Measurements from ENCODE around the gene SOHLH1.

The SOHLH1 gene

GRCh38 chr9:135717410-135717809 is 18.1 kb upstream of the SOHLH1 start:
- Mint-ChIP-seq H3K27me3 (peaks cover 17% of the 10 kb centered on the region), H3K4me1 (ENCODE audit: low read depth) (peaks cover 3% of the 10 kb centered on the region), H3K9me3 (ENCODE audit: low read depth) (no peaks in the 10 kb centered on the region), H3K36me3 (no peaks in the 10 kb centered on the region), H3K27ac (no peak overlapping the region), H3K4me3 (no peak overlapping the region)

- Mint-ChIP-seq H3K4me1 (ENCODE audit: low read depth) (peaks cover 3% of the 10 kb centered on the region), H3K27me3 (peaks cover 19% of the 10 kb centered on the region), H3K27ac (no peak overlapping the region), H3K4me3 (no peak overlapping the region), H3K36me3 (no peaks in the 10 kb centered on the region), H3K9me3 (ENCODE audit: low read depth) (no peaks in the 10 kb centered on the region)
Measured at GRCh38 chr9:135716045-135716444, 16.8 kb upstream of the SOHLH1 start.

DNA sequence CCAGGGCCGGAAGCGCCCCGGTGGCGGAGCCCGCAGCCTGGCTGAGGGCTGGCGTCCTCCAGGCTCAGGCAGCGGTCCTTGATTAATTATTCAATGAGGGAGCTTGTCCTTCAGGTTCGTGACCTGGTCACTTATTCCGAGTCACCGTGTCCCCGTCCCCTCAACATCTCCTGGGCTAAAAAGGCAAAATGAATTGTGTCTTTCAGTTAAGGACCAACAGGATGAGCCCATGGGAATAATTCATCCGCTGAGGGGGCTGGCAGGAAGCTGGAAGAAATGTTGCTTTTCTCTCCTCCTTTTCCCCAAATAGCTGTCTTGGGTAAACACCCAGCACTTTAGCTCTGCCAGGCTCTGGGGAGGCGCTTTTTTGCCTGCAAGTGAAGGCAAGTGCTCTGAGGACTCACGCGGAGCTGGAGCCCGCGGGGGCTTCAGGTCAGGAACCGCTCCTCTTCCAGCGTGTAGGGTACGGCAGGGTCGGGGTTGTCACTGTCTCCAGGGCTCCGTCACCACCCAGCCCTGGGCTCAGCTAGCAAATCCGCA is 15.8 kb upstream of the SOHLH1 start:
- Mint-ChIP-seq H3K4me1 (ENCODE audit: low read depth) (peaks cover 3% of the 10 kb centered on the region), H3K9me3 (ENCODE audit: low read depth) (no peaks in the 10 kb centered on the region), H3K36me3 (no peaks in the 10 kb centered on the region), H3K27me3 (peaks cover 19% of the 10 kb centered on the region), H3K4me3 (no peak overlapping the region), H3K27ac (no peak overlapping the region)

GRCh38 chr9:135714242-135715055 is 15.2 kb upstream of the SOHLH1 start:
- H3K36me3 Mint-ChIP-seq: no peaks in the 10 kb centered on the region
- H3K4me3 Mint-ChIP-seq: no peak overlapping the region
- peaks cover 3% of the 10 kb centered on the region for H3K4me1 Mint-ChIP-seq (ENCODE audit: low read depth)
- no peak overlapping the region for H3K27ac Mint-ChIP-seq
- no peaks in the 10 kb centered on the region for H3K9me3 Mint-ChIP-seq (ENCODE audit: low read depth)
- peaks cover 19% of the 10 kb centered on the region for H3K27me3 Mint-ChIP-seq

DNA sequence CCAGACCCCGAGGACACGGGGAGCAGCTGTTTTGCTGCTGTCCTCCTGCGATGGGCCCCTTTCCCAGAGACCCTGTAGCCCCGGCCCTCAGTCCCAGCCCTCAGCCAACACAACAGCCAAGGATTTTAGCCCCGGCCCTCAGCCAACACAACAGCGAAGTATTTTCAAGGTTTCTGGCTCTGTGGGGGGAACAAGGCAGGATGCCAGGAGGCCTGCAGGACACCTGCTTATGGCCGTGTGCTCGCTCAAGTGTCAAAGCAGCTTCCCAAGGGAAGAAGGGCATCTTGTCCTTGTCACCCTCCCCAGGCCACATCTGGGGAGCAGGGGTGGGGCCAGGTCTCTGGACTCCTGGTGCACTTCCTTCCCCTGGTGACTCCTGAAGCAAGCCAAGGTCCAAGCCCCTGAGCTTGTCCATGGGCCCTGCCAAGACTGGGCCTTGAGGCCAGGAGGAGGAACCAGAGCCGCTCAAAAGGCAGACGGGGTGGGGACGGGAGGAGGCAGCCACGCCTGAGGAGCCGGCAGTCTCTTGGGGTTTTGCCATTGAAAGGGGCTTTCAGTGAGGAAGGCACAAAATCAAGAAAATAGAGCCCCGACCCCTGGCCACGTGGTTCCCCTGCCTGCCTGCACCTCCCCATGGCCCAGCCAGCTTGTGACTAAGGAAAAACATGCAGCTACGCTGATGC is 13.5 kb upstream of the SOHLH1 start:
- Mint-ChIP-seq H3K4me1 (ENCODE audit: low read depth) (peaks cover 3% of the 10 kb centered on the region), H3K27ac (no peak overlapping the region), H3K27me3 (peaks cover 17% of the 10 kb centered on the region), H3K36me3 (no peaks in the 10 kb centered on the region), H3K9me3 (ENCODE audit: low read depth) (no peaks in the 10 kb centered on the region), H3K4me3 (no peak overlapping the region)

DNA sequence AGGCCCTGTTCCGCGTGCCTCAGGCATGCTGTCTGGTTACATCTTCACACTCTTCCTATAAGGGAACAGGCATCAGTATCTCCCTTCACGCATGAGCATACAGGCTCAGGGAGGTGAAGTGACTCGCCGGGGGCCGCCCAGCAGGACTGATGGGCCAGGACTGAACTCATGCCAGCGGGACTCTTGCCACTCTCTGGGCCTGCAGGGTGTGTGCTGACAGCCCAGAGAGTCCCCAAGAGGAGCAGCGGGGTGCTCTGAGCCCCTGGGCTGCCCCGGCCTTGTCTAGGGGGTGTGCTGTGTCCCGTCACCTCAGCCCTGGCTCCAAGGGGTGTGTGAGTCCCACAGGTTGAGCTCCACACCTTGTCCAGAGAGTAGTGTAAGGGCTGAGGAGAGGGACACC is 12.6 kb upstream of the SOHLH1 start:
- H3K27me3 Mint-ChIP-seq: peaks cover 14% of the 10 kb centered on the region
- H3K36me3 Mint-ChIP-seq: no peaks in the 10 kb centered on the region
- no peaks in the 10 kb centered on the region for H3K9me3 Mint-ChIP-seq (ENCODE audit: low read depth)
- H3K4me3 Mint-ChIP-seq: no peak overlapping the region
- H3K27ac Mint-ChIP-seq: no peak overlapping the region
- H3K4me1 Mint-ChIP-seq (ENCODE audit: low read depth): peaks cover 3% of the 10 kb centered on the region

DNA sequence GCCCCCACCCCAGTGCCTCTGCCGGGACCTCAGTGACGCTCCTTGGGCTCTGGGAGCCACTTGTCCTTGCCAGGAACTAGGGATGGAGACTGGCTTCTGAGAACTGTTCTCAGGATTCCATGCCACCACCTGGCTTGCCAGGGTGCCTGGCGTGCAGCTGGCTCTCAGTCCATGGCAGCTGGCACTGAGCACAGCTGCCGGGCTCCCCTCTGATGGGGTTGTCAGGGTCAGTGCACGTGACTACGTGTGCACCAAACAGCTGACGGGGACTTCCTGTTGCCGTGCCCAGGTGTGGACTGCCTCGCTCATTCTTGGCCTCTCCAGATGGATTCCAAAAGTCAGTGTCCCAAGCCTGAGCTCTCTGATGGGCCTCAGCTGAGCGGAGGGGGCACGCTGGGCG is 12.1 kb upstream of the SOHLH1 start:
- H3K27ac Mint-ChIP-seq: no peak overlapping the region
- no peaks in the 10 kb centered on the region for H3K36me3 Mint-ChIP-seq
- peaks cover 10% of the 10 kb centered on the region for H3K27me3 Mint-ChIP-seq
- no peaks in the 10 kb centered on the region for H3K9me3 Mint-ChIP-seq (ENCODE audit: low read depth)
- H3K4me3 Mint-ChIP-seq: no peak overlapping the region
- peaks cover 3% of the 10 kb centered on the region for H3K4me1 Mint-ChIP-seq (ENCODE audit: low read depth)

DNA sequence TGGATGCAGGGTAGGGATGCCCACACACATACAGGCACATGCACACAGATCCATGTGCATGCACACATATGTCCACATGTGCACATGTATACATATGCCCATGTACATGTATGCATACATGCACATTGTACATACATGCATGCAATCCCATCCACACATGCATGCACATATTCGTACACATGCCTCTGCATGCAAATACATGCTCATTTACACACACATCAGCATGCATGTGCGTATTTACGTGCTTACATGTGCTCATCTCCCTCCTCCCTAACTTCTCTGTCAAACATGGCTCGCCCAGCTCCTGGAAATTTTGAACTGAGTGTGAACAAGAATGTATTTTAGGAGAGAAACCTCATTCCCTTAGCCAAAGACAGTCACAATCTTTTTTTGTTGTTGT is 8.9 kb upstream of the SOHLH1 start:
- Mint-ChIP-seq H3K27me3 (peaks cover 2% of the 10 kb centered on the region), H3K4me1 (ENCODE audit: low read depth) (no peaks in the 10 kb centered on the region), H3K9me3 (ENCODE audit: low read depth) (no peaks in the 10 kb centered on the region)

DNA sequence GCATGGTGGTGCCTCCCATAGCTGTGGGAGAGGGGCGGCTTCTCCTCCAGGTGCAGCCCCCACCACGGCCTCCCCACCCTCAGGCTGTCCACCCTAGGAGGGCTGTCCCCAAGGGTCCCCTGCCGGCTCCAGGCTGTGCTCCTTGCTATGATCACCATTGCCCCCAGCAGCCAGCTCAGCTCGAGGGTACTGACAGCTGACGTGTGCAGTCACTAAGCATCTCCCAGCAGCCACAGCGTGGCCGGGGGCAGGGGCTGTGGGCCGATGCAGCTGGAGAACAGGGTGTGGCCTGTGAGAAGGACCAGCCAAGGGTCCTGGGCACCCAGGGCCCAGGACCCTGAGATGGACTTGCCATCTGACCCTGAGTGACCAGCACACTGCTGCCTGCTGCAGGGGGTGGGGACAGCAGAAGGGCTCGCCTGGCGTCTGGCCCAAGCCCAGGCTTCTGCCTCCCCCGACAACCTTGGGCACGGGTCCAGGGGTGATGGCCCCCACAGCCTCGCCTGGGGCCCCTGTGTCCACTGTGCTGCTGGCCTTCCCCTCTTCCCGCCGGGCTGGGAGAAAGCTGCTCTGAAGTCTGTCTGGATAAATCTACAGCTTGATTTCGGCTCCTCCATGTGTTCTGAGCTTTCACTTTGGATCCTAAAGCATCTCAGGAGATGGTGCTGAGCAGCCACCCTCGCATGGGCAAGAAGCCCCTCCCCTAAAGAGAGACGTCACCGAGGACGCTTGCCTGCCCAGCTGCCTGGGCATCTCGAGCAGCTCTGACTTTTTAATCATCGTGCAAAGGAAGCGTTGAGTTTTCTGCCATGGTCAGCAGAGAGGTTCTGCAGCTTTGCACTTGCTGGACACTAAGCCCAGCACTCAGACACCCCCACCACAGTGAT is 8.2 kb upstream of the SOHLH1 start:
- H3K36me3 Mint-ChIP-seq: no peaks in the 10 kb centered on the region
- H3K4me1 Mint-ChIP-seq (ENCODE audit: low read depth): no peaks in the 10 kb centered on the region
- H3K27ac Mint-ChIP-seq: no peak overlapping the region
- H3K4me3 Mint-ChIP-seq: no peak overlapping the region
- H3K27me3 Mint-ChIP-seq: peaks cover 2% of the 10 kb centered on the region
- H3K9me3 Mint-ChIP-seq (ENCODE audit: low read depth): no peaks in the 10 kb centered on the region

More for the DNA sequence above, 8.9 kb upstream of the SOHLH1 start:
- Mint-ChIP-seq H3K36me3 (no peaks in the 10 kb centered on the region), H3K4me3 (no peak overlapping the region), H3K27ac (no peak overlapping the region)

DNA sequence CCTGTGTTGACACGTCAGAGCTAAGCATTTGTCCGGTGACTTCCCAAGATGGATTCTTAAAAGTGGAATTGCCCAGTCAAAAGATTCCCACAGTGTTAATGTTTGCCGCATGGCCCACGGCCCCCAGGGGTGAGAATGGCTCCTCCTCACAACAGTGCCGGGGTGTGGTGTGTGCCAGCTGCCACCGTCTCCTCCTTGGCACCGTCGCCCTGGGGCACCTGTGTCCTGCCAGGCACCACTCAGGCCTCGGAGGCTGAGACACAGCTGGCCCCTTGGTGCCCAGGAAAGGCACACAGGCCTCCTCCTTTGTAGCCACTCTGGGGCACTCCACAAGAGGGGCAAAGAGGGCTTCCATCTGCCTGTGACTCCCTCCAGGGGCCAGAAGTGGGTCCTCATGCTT is 7.0 kb upstream of the SOHLH1 start:
- Mint-ChIP-seq H3K9me3 (ENCODE audit: low read depth) (no peaks in the 10 kb centered on the region), H3K36me3 (no peaks in the 10 kb centered on the region), H3K4me3 (no peak overlapping the region), H3K27me3 (no peaks in the 10 kb centered on the region), H3K27ac (no peak overlapping the region), H3K4me1 (ENCODE audit: low read depth) (no peaks in the 10 kb centered on the region)

DNA sequence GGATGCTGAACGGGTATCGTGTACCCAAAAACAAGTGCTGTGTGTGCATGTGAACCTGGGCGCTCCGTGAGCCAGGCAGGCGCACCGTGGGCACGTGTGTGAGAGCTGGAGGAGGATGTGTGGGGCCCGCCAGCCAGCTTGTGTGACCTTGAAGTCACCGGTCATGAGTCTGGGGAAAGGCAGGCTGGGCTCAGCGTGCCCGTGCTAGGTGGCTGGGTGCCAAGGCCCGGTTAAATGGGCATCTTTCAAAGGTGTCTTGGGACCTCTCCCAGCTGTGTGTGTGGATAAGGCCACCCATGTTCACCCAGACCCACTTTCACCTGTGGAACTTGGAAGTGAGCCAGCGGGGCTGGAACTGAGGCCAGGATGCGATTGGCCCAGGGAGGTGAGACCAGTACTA is 6.1 kb upstream of the SOHLH1 start:
- no peaks in the 10 kb centered on the region for H3K36me3 Mint-ChIP-seq
- H3K4me1 Mint-ChIP-seq (ENCODE audit: low read depth): no peaks in the 10 kb centered on the region
- no peak overlapping the region for H3K4me3 Mint-ChIP-seq
- H3K27ac Mint-ChIP-seq: no peak overlapping the region
- H3K27me3 Mint-ChIP-seq: no peaks in the 10 kb centered on the region
- H3K9me3 Mint-ChIP-seq (ENCODE audit: low read depth): no peaks in the 10 kb centered on the region

- H3K4me1 Mint-ChIP-seq (ENCODE audit: low read depth): no peaks in the 10 kb centered on the region
- H3K4me3 Mint-ChIP-seq: no peak overlapping the region
- no peaks in the 10 kb centered on the region for H3K36me3 Mint-ChIP-seq
- no peaks in the 10 kb centered on the region for H3K27me3 Mint-ChIP-seq
- no peak overlapping the region for H3K27ac Mint-ChIP-seq
- H3K9me3 Mint-ChIP-seq (ENCODE audit: low read depth): no peaks in the 10 kb centered on the region
Measured at GRCh38 chr9:135704483-135704882, 5.2 kb upstream of the SOHLH1 start.

GRCh38 chr9:135703726-135704125 is 4.4 kb upstream of the SOHLH1 start:
- Mint-ChIP-seq H3K4me1 (ENCODE audit: low read depth) (no peaks in the 10 kb centered on the region), H3K9me3 (ENCODE audit: low read depth) (no peaks in the 10 kb centered on the region), H3K36me3 (no peaks in the 10 kb centered on the region), H3K4me3 (no peak overlapping the region), H3K27ac (no peak overlapping the region), H3K27me3 (no peaks in the 10 kb centered on the region)

DNA sequence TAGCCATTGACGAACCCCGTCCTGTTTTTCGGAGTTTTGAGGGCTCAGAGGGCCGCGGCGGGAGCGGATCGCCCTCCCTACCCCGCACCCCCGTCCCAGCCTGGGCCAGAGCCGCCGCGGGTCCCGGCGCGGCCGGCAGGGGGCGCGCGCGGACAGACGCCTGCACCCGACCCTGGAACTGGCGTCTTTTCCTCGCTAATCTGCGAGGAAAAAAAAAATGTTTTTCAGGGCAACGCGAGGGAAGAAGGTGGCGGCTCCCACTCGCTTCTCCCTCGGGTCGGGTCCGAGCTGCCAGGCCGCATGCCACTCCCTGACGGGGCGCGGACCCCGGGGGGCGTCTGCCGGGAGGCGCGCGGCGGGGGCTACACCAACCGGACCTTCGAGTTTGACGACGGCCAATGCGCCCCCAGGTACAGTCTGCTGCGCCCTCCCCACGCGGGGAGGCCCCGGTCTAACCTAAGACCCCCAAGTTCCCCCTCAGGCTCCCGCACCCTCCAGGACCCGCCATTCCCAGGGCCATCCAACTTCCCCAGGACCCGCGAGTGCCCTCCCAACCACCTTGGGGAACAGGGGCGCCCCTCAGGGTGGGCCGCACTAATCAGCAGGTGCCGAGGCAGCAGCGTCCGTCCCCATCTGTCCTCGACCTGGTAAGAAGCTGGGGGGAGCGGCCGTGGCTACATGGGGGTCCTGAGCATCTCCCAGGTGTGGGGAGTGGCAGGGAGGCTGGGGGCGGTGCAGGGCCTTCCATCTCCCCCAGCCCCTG is 2.9 kb upstream of the SOHLH1 start, which contains the start of gene KCNT1:
Gene KCNT1 (plus strand): TSS at position 227 of the 763 bp plus-strand sequence. CDS start 74 bp downstream, at position 301.
- H3K27ac Mint-ChIP-seq: no peak within 1 kb of the TSS
- no peaks in the 10 kb centered on the region for H3K9me3 Mint-ChIP-seq (ENCODE audit: low read depth)
- no peak within 1 kb of the TSS for H3K4me3 Mint-ChIP-seq
- H3K4me1 Mint-ChIP-seq (ENCODE audit: low read depth): no peaks in the 10 kb centered on the region
- H3K27me3 Mint-ChIP-seq: no peaks in the 10 kb centered on the region
- H3K36me3 Mint-ChIP-seq: no peaks in the 10 kb centered on the region

All from activated naive CD8-positive, alpha-beta T cell (primary cell).